Activated CD8-positive, alpha-beta memory T cell treated with anti-CD3 and anti-CD28 coated beads for 48 hours (primary cell): Measurements from ENCODE around the gene ULK2.
A peak's percentile ranks its signal among the peaks of the same experiment; 100 is the strongest.
"Not testable (repeated sequence)": the region's sequence is repeated elsewhere in the genome, so short reads cannot be mapped to it uniquely, and the experiment has no call there.

ENCODE experiments used
- DNase-seq, 3 experiments: peaks; one replicate each; pipeline ENCODE4 v3.0.0-alpha.2; 2020; ENCODE audit warnings: low read depth in 2 of 3, low spot score in 2 of 3

Gene ULK2

DNA sequence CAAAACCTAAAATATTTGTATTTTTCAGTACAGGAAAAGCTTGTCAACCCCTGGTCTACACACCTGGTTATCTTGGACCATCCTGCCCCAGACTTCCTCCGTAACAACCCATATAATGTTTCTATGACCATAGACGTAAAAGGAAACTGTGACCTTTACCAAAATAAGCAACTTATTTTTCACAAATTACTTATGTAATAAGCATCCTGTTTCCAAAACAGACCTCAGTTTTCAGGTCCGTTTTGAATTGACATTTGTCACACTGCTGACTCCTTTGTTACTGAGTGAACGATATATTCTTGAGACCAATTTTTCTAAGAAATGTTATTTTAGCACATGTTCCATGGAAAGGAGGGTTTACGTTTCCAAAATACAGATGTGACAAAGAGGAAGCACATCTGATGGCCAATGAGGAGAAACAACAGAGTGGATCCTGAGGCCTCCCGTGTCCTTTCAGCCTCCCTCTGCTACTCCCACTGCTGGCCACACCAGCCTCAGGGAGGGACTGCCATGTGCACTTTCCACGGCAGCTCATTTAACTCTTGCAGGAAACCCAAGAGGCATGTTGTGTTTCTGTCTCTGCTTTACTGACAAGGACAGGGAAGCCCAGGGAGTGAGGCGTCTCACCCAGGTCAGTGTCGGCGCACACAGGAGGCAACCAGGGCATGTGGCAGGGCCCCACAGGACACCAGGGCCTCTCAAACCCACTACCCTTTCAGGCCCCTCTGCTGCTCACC lies 99.5 kb downstream of the ULK2 start:
- DNase-seq = no peak

DNA sequence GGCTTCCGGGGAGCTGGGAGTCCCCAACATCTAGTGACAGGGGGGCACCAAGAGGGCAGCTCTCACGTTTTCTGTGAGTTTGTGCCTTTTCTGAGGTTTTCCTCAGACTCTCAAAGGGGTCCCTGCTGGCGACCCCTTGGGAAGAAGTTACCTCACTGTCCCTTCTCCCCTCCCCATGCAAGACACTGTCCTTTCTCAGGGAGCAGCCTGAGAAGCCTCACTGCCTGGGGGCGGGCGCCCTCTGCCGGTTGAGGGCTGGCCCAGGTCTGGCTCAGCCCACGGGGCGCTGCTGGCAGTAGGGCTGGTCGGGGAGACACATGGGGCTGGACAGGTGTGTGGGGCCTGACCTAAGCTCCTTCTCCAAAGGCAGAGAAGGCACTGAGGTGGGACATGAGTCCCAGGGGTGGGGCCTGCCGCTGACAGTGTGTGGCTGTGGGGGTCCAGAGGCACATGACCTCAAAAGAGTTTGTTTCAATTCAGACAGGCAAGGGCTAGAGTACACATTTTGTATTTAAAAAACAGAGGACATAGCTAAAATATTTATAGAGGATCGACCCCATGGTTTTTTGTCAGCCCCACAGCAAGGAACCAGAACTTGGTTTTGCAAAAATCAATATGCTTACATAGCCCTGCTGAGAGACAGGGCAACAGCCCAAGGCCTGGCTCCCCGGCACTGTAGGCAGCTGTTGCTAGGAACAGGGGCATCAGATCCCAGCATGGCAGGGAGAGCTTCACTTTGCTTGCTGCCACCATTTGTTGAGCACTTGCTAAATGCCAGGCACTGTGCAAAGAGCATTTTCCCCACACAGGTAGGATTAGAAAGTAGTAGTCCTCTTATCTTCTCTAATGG lies 101.1 kb downstream of the ULK2 start:
- peak; percentile 38 to 69 (median 65) for DNase-seq

DNA sequence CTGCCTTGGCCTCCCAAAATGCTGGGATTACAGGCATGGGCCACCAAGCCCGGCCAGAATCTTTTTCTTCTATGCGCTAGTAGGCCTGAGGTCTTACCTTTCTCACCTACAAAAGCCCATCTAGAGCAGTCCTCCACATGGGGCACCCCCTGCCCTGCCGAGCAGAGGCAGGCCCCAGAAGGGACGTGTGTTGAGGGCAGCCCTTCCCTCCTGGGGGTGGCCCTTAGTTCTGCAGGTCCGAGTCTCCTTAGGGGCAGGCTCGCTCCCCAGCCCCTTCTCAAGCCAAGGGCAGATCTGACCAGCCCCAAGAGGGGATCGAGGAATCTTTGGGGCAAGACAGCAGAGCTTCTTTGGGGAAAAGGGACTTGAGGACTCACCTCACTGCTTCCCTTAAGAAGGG lies 101.7 kb downstream of the ULK2 start:
- DNase-seq = no peak

DNA sequence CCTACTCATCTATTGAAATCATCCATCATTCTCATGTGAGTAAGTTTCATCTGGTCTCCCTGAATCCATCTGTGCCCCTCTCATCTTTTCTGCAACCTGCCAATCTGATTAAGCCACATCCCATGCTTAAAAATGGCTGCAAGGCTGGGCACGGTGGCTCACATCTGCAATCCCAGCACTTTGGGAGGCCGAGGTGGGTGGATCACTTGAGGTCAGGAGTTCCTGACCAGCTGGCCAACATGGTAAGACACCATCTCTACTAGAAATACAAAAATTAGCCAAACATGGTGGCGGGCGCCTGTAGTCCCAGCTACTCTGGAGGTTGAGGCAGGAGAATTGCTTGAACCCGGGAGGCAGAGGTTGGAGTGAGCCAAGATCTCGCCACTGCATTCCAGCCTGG lies 103.7 kb downstream of the ULK2 start:
- not testable (repeated sequence) for DNase-seq

DNA sequence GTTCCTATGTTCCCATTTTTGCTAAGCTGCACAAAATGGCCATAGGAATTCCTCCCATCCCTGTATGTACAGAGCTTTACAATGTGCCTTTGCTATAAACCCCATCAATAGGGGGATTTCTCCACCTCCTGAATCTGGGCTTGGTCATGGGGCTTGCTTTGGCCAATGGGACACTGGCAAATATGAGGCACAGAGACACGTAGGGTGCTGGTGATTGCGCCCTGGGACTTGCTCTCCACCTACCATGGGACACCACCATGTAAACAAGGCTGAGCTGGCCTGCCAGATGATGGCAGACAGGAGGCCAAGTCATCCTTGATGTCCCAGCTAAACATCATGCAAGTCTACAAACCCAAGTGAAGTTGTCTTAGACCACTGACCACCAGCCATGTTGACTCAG lies 104.3 kb downstream of the ULK2 start:
- DNase-seq = no peak

DNA sequence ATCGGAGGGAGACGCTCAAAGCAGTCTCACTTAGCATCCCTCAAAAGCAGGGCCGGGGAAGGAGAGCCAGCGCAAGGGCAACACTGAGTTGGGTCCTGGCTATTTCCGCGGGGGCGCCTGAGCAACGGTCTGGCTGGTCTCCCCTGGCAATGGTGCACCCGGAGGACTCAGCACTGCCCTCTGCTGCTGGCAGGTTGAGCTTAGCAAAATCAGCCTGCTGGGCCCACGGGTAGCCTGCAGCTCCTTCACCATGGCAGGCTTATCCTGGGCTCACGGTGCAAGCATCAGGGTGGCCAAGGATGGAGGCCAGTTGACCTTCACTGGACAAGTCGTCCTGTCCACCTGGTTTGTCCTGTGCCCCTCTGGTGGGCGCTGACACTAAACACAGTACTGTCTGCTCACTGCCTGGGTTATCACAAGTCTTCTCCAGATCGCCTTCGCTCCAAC lies 105.2 kb downstream of the ULK2 start:
- peak in 1 of 3 experiments; percentile 40 for DNase-seq

DNA sequence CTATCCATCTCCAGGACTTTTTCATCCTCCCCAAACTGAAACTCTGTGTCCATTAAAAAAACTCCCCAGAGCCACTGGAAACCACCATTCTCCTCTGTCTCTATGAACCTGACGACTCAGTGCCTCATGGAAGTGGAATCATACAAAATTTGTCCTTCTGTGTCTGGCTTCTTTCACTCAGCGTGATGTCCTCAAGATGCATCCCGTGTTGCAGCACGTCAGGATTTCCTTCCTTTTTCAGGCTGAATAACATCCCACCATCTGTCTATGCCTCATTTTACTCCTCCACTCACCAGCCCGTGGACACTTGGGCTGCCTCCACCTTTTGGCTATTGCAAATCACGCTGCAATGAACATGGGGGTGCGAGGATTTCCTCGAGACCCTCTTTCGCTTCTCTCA lies 107.0 kb downstream of the ULK2 start:
- DNase-seq = no peak

DNA sequence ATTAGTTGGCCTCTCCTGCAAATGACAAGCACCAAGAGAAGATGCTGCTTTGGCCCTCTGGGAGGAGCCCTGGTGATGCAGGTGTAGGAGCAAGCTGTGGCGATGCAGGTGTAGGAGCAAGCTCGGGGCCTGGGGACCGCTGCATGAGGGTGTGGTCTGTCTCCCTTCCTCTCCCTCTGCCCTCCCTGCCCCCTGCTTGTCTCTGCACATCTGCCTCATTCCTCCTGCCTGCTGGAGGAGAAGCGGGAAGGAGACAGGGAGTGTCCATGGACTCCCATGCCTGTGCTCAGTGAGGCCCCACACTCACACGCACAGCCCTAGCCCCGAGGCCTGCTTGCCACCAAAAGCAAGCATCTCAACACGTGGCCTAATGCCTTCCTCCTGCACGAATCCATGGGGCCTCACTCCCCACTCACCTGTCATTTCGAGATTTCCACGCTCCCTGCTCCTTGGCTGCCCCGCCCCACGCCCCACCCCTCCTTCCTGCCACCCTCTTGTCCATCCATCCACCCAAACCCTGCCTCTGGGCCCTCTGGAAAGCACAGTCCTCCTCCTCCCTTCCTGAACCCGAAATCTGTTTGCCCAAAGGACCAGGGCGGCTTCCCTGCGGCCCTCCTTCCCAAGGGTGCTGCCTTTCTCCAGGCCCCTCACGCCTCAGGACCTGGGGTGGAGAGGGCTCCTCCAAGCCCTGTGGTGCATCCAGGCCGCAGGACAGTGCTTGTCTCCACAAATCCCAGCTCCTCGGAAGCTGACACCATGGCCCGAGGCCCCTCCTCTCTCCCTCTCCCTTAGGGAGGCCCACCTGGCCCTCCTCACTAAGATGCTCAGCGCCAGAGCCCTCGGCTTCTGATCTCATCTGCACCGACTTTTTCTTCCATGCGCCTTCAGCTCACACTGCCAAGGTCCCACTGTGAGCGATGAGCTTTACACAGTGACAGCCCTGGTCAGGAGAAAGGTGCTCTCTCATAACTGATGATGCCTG lies 107.9 kb downstream of the ULK2 start:
- no peak for DNase-seq

DNA sequence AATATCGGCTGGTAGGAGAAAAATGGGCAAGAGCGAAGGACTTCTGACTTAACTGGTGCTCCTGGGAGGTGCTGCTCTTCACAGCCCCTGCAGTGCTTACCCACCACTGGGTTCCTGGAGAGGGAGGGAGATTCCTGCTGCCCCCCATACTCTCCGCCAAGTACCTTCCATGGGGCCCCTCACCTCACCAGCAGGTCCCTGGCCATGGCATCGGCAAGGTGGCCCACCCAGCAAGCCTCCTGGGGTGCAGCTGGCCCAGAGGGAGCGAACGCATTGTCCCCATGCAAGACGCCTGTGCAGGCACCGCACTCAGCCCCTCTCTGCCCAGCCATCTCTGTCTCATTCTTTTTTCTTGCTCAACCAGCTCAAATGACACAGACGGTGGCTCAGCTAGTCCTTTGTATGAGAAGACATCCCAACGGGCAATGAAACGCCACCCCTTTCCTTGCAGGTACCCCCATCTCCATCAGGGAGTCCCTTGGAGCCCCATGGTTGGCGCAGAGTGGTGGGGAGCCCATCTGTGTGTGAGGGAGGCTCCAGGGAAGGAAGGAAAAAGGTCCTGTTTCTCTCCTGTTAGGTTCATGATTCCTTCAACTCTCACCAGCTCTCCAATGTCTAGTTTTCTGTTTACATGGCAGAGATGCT lies 110.1 kb downstream of the ULK2 start:
- DNase-seq = no peak

DNA sequence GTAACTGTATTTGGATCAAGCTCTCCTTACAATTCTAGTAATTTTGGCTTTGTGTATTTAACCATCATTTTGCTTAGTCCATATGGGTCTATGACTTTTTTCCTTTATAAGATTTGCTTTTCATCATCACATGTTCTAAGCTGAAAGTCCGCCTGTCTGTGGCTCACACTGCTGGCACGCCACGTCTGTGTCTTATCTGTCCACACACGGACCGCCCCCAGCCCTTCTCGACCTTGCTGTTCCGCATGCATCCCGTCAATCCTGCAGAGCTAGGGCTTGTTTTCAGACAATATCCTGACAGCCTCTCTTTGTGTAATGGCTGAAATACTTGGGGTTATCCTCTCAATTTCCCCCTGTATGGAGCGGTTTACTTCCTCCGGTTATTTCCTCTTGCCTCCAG lies 111.2 kb downstream of the ULK2 start:
- DNase-seq = no peak

DNA sequence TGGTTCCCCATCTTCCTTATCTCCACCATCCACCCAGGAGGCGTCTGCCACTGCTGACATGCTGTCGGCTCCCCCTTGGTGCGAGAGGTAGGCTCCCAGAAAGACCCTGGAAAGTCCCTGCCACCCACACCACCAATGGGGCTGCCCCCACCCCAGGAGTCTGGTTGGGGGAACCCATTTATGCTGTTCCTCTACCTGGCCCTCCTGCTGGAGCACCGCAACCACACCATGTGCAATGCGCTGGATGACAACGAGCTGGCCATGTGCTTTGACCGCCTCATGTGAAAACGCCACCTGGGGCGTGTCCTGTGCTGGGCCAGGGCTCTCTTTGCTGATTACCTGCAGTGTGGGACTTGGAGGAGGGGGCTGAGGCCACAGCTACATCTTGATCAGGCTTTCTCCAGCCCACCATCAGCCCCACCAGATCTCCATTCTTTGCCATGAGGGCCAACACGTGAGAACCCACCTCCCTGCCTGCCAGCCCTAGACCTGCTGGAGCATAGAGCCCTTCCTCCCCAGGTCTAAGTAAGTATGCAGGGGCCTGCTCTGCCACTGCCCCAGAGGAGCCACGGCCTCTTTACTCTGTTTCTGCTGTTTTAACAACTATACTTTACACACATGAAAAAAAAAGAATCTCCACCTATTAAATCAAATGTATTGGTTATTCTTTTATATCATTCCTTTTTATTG lies 111.8 kb downstream of the ULK2 start:
- DNase-seq = no peak

DNA sequence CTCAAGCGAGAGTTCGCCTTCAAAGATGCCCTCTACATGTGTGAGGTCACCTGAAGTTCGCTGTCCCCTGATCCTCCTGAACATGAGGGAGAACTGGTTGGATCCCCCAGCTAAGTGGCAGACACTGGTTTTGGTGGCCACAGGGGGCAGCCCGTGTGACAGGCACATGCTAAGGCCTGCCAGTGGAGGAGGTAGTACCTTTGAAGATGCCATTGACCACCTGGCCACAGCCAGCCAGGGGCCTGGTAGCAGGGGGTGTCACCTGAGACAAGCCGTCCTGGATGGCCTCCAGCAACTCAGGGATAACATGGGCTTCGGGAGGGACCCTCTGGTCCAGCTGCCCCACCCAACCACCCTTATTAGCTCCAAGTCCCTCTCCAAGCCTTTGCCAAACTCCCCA lies 112.3 kb downstream of the ULK2 start:
- no peak for DNase-seq

DNA sequence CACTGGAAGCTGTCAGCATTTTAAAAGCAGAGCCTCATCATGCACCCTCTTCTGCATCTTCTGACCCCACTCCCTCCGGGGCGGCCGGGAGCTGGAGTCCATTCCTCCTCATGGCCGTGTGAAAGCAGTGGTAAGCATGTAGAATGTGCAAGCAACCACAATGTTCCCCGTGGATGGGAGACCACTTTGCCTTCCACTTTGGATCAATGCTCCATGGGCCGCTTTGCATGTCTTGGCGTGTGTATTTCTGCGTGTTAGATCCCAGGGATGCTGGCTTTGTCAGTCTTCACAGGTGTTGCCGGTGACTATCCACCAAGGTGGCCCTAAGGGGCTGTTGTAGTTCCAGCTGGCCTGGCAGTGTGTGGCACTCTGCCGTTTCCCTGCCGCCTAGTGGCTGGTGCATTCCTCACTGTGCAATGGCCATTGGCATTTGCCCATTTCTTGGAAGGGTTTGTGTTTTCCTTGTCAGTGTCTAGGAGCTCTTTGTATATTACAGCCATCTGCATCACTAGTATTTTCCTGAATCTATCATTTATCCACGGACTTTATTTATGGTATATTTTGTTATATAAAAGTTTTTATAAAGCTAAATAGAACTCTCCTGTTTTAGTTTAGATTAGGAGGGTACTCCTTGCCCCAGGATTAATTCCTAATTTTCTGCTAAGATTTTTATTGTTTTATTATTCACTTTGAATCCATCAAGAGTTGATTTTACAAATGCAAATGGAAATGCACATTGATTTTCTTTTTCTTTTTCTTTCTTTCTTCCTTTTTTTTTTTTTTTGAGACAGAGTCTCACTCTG lies 113.9 kb downstream of the ULK2 start:
- no peak for DNase-seq

DNA sequence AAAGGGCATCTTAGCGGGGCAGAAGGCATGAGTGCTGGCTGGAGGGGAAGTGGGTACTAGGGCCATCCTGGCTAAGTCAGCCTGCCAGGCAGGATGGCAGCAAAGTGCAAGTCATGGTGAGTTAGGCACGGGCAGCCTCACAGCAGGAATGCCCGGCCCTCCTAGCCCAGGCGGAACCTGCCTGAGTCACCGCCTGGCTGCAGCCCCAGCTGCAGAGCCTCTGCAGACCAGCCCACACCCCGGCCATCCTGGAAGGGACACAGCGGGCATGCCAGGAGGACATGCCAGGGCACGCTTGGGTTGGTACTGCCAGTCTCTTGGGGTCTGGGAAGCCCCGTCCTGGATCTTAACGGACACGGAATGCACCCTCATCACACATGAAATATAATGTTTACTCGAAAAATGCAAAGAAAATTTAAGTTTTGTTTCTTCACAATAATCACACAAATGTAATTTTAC lies 114.7 kb downstream of the ULK2 start:
- no peak for DNase-seq

DNA sequence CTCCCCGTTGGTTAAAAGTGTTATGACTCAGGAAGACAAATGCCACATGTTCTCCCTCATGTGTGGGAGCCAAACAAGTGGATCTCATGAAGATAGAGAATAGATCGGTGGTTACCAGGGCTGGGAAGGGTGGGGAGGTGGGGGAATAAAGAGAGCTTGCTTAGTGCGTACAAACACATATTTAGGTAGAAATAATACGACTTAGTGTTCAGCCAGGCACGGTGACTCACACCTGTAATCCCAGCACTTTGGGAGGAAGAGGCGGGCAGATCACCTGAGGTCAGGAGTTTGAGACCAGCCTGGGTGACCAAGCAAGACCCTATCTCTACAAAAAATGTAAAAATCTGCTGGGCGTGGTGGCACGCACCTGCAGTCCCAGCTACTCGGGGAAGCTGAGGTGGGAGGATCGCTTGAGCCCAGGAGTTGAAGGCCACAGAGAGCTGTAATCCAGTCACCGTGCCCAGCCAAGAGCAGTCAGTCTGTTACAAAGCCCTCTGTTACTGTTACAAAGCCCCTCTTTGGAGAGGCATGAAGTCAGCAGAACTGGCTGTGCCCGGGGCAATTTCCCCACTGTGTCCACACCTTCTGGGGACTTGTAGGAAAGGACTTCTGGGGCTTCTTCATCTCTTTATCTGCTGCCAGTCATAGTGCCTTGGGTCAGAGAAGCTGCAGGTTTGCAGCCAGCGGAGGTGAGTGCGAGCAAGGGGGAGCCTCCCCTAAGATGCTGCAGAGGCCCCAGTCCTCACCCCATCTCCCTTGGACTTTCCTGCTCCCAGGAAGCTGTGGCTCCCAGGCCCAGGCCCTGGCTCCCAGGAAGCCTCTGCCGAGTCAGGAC lies 115.3 kb downstream of the ULK2 start:
- no peak for DNase-seq

DNA sequence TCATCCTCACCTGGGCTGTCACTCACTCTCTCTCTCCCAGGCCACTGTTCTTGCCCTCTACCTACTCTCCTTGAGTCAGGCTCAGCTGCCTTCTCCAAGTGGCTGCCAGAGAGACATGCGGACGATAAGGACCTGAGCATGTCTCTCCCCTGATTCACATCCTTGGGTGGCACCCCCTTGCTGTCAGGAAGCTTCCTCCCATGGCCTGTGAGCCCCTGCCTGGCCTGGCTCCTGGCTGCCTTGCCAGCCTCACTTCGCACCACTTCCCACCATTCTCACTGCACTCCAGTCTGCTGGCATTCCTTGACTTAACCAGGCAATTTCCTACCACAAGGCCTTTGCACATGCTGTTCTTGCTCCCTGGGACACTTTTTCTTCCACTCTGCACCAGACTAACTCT lies 116.9 kb downstream of the ULK2 start:
- no peak for DNase-seq

DNA sequence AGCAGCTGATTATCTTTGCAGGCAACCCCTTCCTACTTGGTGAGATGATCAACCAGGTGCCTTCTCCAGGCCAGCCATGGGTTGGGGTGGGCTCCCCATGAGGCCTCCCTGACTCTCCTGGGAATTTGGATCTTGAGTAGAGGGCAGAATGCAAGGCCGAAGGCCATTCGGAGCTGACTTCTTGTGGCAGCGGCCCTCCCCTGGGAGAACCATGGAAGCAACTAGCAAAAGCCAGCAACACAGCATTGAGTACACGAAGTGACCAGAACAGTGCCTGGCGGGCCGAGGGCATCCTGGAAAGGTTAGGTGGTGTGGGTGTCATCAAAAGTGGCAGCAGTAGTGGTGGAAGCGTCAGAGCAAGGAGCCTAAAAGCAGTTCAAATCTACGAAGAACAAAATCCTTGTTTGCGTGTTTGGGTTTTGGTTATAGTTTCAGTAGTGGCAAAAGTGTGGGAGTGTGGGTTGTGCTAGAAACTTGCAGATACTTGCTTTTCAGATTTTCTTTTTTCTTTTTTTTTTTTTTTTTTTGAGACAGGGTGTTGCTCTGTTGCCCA lies 117.6 kb downstream of the ULK2 start:
- DNase-seq = no peak

DNA sequence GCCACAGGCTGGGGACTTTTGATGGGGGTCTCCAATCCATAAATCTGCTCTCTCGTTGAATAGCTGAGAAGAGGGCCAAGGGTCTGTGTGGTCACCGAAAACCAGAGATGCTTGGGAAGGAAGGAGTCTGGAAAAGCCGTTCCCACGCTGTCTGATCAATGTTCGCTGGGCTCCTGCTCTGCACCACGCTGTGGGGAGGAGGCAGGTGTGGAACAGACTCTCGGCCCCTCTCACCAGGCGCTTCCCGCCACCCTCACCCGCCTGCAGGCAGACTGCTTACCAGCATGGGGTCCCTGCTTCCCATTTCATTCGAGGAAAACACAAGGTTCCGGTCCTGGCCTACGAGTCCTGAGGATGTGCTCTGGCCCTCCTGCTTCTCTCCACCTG lies 118.9 kb downstream of the ULK2 start:
- DNase-seq = no peak
